Muscle of back (tissue), 13 donors: Measurements from ENCODE around the gene SCN2A. TPM values are rescaled to one million over a fixed set of nuclear protein-coding genes. Genes with fewer than 3 reads are reported as not detected.

Source experiments
- DNase-seq, 3 donors: peaks; one replicate each; pipeline versions ENCODE4 v3.0.0 to v3.0.0-alpha.2; 2013
- long read RNA-seq, 9 donors: transcript quantifications; one replicate each; lab custom pipeline, GENCODE V29; 2026
- polyA plus RNA-seq, 10 donors: library from polyadenylated mRNA; unstranded; fragments of 120-200 nt; gene quantifications; one replicate each; pipeline ENCODE4 v1.2.1, GENCODE V29; 2013; ENCODE audit not compliant: insufficient read length in 10 of 10

SCN2A gene
- under 1 TPM in 9 of 10 donors, not detected in 1; 0.03 to 0.34 (median 0.07) TPM for polyA plus RNA-seq
- long read RNA-seq, donor 1 = 0 reads
- long read RNA-seq, donor 2 = 0 reads
- long read RNA-seq, donor 3 = 0 reads
- long read RNA-seq, donor 4 = 0 reads
- long read RNA-seq, donor 5 = 0 reads
- long read RNA-seq, donor 6 = 0 reads
- long read RNA-seq, donor 7 = 0 reads
- long read RNA-seq, donor 8 = 0 reads
- long read RNA-seq, donor 9 = 0 reads

DNA sequence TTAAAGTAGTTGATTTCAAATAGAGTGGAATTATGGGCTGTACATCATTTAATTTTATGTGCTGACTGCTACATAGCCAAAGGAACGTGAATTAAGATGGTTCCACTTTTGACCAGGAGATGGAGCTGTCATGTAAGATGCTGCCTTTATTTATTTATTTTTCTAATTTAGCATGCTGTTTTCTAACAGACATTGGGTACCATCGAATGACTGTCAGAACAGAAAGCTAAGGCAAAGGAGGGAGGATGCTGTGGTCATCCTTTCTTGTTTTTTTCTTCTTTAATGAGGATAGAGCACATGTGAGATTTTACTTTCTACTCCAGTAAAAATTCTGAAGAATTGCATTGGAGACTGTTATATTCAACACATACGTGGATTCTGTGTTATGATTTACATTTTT lies at the start of gene SCN2A:
Gene SCN2A (plus strand): TSS at position 185 of the 400 bp plus-strand sequence. CDS start 56,410 bp downstream, outside the sequence.
- peak; percentile 7 to 39 (median 13) for DNase-seq

DNA sequence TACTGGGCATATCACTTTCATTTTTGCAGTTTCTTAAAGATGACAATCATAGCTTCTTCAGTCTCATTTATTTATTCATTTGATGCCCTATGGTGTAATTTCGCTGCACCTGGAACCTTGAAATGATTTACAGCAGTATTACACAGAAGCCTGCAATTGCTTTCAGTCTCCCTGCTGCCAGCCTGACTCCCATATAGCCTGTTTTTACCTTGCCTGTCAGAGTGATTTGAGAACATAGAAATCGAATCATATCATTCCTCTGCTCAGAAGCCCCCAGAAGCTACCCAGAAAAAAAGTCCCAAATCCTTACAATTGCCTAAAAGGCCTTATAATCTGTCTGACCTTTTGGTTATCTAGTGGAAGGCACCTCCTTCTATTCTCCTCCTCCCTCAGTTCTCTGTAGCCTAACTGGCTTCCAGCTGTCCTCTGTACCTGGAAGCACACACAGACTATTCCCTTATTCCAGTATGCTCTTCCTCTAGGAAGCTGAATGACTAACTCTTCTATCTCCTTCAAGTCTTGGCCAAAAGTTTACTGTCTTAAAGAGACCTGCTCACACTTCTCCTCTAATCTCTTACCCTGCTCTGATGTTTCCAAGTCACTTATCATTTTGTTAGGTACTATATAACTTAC lies 48.0 kb upstream of the SCN2A start:
- no peak for DNase-seq

DNA sequence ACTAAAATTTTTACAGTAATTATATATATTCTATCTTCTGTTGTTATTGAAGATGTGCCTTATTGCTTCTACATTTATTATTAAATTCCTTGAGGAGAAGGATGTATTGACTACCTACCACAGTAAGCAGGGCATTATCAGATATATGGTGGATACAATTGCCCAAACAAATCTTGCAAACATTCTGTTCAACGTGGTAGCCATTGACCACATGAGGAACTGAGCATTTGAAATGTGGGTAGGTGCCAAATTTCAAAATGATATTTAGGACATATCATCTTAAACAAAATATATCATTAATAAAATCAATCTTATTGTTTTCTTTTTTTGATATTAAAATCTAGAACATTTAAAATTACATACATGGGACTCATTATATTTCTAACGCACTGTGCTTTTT lies 46.5 kb upstream of the SCN2A start:
- no peak for DNase-seq

DNA sequence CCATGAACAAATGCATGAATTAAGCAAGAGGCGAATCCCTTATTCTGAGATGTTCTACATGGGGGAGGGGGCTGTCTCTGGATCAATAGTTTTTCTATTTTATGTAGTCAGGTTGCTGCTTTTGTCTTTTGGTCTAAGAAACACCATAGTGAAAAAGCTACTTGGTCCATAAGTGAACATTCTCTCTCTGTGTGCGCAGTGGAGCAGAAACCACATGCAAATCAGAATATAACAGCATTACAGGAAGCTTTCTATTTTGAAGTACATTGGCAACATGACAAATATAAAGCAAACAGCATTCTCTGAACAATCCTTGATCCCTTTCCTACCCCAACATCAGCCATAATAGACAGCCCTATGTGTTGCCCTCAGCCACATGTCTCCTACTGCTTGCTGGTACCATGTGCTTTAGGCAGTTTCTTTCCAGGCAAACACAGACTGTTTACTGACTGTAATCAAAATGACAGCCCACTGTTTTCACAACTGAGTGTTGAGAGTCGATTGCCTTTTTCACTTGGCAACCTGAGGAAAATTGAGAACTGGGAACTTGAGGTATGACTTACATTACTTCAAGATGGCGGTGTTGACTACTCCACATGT lies 45.9 kb upstream of the SCN2A start:
- no peak for DNase-seq

DNA sequence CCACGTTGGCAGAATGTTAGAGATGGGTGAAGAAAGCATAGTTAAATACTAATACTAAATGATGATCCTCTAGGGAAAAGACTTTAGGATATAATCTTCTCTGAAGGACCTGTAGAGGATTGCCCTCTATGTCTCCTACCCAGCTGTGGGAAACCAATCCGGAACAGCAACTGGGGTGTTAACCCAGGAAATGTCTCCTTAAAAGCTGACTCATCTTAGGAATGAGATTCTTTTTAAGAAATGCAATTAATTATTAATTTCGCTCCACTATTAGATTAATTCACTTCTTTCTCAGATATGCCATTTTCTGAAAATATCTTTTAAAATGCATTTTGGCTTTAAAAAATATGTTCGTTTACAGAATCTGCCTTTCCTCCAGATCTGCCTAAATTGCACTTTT lies 42.8 kb upstream of the SCN2A start:
- DNase-seq = no peak

DNA sequence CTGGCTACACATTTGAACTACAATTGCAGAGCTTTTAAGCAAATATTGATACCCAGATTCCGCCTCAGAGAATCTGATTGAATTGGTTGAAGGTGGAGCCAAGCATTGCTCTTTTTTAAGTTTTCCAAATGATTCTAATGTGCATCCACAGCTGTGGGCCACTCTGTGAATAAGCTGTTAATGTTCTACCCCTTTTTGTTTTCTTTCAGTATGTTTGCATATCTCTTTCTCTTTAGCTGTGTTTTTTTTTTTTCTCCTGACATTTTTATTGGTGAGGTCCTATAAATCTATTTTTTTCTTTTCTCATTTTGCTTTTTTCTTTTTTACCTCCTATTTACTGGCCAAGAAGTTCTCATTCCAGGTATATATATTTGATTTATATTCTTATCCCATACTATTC lies 41.9 kb upstream of the SCN2A start:
- DNase-seq = no peak

DNA sequence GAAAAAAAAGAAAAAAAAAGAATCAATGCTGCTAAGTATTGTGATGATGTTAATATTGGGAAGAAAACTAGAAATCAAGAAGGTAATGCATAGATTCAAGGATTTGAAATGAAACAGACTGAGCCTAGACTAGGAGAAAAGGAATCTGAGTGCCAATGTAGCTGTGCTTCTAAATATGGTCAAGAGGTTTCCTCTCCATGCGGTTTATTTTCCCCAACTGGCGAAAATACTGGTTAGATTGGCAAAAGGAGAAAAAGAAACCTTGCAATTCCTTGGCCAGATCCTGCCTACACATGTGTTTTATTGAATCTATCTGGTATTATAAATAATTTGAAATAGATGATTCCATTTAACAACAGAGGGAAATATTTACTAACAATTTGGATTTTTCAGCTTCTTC lies 41.0 kb upstream of the SCN2A start:
- DNase-seq = no peak

DNA sequence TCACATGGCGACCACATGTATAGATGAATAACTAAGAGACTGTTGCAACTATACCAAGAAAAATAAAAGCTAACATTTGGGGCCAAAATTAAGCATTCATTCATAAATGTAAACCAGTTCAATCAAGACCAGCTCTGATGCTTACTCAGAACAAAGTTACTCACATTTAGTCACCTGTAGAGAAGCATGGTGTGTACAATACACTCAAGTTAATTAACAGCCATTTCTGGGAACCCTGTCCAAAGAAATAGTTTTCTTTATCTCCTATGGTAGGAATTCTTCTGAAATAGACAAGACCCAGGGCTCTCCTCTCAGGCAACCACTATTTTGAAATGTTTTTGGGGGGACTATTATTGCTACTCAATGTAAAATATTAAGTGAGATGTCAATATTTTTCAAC lies 37.0 kb upstream of the SCN2A start:
- DNase-seq = no peak

DNA sequence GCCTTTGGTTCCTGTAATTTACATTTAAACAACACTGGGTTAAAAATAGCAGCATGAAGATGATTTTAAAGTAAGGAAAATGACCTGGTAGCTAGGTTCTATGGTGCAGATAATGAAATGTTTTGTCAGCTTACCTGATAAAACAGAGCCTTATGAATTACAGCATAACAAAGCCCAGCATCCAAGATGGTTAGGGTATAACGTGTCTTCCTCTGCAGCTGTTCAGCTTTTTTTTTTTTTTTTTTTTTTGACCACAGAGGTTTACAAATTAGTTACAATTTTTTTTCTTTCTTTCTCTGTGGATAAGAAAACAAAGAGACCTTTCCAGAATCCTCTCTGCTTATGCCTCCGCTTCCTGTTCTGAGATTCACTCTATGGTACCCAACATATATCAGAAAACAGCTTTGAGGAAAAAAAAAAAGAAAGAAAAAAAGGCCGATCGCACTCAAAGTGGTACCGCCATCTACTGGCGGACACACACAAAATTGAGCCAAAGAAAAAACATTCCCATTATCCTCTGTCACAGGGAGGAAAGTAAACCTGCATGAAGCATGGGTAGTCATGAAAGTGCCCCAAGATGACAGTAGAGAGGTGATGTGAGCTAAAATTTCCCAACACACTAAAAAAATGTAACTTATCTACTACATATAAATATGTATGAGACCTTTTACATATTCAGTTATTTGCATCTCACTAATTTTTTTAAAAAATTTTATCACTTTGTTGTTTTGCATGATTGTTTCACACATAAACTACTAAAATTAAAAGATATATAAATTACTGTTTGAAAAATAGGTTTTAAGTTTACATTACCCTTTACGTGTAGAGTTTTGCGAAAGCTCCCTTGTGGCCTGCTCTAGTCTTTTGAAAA lies 35.3 kb upstream of the SCN2A start, which contains the start of gene SCN3A:
Gene SCN3A (minus strand): TSS at position 362 of the 871 bp plus-strand sequence. CDS start 27,656 bp downstream, outside the sequence.
- peak; percentile 32 to 78 (median 65) for DNase-seq

DNA sequence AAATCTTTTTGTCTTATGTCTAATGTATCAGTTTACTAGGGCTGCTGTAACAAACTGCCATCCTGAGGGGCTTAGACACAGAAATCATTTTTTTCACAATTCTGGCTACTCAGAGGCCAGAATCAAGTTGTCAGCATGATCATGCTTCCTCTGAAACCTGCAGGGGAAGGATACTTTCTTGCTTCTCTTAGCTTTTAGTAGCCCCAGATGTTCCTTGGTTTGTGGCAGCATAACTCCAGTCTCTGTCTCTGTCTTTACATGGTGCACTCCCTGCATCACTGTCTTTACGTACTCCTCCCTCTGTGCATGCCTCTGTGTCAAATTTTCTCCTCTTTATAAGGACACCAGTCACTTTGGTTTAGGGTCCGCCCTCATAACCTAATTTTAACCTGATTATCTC lies 33.3 kb upstream of the SCN2A start:
- DNase-seq = no peak

DNA sequence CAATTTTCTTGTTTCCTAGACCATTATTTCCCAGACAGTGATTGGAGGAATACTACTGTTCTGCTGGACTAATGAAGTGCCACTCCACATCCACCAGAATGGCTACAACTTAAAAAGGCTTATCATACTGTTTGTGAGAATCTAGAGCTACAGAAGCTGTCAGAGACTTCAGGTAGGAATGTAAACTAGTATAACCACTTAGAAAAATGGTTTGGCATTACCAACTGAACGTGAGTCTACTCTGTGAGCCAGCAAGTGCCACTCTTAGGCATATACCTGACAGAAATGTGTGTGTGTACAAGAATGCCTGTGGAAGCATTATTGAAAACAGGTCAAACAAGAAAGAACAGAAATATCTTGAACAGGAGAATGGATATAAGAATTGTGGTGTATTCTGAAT lies 31.1 kb upstream of the SCN2A start:
- DNase-seq = no peak

DNA sequence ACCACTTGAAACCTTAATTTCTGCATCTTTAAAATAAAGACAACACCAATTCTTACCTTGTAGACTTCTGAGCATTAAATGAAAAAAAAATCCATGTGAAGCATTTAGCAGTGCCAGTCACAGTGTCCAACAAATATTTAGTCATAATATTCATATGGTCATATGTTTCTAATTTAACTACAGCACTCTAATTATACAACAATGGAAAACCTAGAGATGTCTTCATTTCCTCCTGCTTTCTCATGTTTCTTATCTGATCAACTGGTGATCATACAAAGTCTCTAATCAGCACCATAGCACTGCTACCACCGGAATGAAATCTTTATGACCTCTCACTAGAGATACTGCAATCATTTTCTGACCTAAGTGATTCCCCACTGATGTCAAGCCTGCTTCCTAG lies 25.1 kb upstream of the SCN2A start:
- DNase-seq = no peak

DNA sequence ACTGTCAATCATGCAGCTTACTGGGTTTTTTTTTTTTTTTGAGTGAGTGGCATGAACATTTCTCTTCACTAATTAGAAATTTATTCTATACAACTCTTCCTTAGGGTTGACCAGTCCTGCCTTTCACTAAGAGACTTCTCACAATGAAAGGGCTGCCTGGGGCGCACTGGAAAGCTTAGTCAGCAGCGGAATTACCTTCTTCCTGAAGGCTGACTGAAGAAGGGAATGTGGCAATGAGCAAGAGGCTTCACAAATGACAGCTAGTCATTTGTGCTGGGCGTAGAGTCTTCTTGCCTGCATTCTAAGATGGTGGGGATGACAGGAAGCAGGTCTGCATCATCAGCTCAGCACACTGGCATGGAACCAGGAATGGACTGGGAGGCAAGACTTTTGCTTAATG lies 19.7 kb upstream of the SCN2A start:
- DNase-seq = no peak

DNA sequence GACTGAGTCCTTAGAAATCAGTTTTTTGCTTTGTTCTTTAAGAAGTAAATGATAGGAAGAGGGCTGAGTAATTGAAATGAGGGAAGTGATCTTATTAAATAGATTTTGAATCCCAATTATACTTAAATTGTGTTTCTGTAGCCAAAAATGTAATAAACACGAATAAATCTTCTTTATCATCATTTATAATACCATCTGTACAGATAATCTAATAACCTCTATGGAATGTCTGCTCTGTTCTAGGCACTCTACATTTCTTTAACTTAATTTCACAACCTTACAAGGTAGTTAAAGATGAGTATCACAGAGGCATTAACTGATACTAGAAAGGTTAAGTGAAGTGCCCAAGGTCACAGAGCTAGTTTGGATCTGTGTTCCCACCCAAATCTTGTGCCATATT lies 14.3 kb upstream of the SCN2A start:
- no peak for DNase-seq

DNA sequence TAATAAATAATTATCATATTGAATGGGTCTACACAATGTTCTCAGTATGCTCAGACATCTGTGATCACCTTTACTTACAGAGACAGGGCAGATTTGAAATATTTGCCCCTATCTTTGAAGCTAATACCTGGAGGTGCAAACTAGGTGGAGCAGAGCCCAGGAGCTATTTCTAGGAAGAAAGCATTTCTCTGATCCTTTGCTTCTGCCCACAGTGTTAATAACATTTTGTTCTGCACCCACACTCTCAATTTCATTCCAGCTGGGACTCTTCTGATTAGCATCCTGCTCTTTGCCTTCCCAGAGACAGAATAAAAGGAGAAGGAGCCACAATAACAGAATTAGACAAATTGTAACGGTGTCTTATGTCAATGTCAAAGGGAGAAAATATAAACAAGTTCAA lies 11.6 kb upstream of the SCN2A start:
- DNase-seq = no peak

DNA sequence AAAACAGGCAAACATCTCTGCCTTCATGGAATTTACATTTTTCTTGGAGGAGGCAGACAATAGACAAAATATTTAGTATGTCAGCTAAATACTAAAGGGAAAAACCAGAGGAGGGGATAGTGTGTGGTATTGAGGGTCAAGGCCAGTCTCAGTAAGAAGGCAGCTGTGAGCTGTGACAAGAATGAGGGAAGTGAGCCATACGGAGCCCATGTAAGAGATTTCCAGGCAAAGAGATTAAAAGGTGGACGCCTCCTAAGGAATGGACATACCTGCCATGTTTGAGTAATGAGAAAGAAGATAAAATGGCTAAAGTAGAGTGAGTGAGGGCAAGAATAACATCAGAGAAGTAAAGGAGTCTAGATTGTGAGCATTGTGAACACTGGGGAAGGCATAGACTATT lies 2.2 kb upstream of the SCN2A start:
- DNase-seq = no peak

DNA sequence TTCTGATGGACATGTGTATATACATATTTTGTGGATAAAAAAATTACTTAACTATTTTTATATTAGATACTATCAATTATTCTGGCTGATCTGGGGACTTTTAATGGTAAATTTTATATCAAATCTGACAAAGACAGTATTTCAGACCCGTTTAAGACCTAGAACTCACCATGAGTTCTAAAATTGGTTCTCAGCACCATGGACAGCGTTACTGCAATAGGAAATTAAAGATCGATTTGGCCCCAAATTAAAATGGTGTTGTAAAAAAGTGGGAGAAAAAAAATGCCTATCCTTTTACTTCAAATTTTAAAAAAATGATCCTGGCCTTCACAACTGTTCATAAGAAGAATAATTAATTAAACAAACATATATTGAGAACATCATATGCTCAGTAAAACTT lies 919 bp upstream of the SCN2A start:
- DNase-seq = peak; percentile 11 to 56 (median 36)

DNA sequence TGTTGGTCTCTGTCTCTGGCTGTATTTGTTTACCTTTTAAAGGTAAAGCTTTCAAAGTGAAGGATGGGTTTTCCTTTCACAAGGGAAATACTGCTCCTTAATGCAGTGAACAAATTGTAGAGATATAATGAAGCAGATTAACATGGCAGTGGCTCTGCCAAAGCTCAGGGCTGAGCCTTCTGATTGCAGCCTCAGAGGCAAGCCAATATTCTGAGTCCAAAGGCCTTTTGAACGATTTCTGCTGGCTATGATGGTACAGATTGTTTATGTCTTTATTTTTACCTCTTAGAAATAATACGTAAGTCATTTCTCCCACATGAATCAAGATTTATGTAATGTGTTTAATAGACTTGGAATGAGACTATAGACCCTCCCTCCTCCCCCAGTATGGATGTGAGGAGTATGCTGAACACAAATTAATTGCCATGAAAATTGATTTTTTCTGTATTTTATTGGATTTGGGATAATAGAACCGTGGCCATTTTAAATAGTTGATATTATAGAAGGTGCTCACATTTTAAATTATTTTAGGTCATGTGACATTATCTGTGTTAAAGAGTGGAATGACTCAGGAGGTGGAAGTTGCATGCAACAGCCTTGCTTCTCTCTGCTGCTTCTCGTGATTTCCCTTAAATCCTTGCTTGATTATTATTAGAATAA lies 772 bp downstream of the SCN2A start:
- DNase-seq = no peak

DNA sequence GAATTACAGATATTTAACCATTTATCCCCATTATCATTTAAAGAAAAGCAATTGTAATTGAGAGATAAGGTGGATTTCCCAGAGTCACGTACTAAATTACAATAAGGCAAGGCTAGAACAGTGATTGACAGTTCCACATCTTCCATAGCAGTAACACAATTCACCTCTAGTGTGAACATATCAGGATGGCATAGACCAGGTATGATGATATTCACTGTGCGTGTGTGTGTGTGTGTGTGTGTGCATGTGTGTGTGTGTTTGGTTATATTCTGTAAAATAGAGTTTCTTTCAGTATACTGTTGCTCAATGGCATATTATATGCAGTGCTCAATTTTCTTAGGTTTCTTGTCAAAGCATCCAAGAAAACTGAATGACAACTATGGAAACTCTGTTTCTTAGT lies 1.7 kb downstream of the SCN2A start:
- DNase-seq = no peak

DNA sequence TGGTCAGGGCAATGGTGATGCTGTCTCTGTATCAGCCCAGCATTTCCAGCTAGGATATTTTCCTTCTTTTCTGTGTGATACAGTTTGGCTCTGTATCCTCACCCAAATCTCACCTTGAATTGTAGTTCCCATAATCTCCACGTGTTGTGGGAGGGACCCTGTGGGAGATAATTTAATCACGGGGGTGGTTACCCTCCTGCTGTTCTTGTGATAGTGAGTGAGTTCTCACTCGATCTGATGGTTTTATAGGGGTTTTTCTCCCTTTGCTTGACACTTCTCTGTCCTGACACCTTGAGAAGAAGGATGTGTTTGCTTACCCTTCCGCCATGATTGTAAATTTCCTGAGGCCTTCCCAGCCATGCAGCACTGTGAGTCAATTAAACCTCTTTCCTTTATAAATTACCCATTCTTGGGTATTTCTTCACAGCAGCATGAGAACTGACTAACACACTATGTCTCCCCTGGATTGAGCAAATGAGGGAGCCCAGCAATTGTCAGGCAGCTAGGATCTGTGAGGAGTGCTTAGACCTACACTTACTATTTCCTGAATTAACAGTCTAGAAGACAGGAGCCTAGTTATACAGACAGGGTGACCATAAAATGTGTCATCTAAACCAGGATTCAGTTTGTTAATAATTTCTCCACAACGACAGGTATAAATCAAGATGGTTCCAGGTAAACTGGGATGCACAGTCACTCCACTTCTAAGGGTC lies 6.0 kb downstream of the SCN2A start:
- no peak for DNase-seq

DNA sequence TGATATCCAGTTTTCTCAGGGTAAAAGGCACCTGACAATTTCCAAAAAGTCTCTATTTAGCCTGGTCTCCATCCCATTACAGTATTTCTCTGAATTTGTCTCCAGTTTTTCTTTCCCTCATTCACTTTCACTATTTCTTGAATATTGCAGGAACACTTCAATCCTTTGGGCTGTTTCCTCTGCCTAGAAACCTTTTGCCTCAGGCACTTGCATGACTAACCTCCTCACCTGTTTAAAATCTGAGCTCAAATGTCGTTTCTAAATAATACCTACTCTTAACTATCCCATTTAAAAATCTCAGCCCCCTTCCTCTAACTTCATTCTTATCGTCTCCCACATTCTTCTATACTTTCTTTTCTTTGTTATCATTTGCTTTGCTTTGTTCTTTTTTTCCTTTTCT lies 9.0 kb downstream of the SCN2A start:
- no peak for DNase-seq
